Body of pancreas (tissue), 4 donors: ENCODE data around the gene PTGES2. TPM values are rescaled to one million over a fixed set of nuclear protein-coding genes. Genes with fewer than 3 reads are reported as not detected.
"Not testable (repeated sequence)": the region's sequence is repeated elsewhere in the genome, so short reads cannot be mapped to it uniquely, and the experiment has no call there.

ENCODE experiments used
- ATAC-seq: fragments of 150-250 bp; one replicate; pipeline ENCODE4 v1.9.1; 2016
- DNase-seq, 4 donors: peaks; one replicate each; pipeline ENCODE4 v3.0.0-alpha.2; 2019
- H3K27ac ChIP-seq, 4 donors: fragments of 200-600 bp; sonication (generic); 1 replicate in 3 of 4; 2 replicates in 1 of 4; pipeline versions ENCODE4 v1.5.1 to v1.6.1; 2016 to 2019; ENCODE audit warnings: mild to moderate bottlenecking in 1 of 4, mixed read lengths in 1 of 4, moderate library complexity in 1 of 4
- H3K27me3 ChIP-seq, 2 donors: fragments of 200-600 bp; sonication (generic); one replicate each; pipeline ENCODE4 v1.6.0; 2016; ENCODE audit warnings: mild to moderate bottlenecking in 1 of 2
- H3K36me3 ChIP-seq, 2 donors: fragments of 200-600 bp; sonication (generic); replicated peaks in 1 of 2; 2 replicates each; pipeline ENCODE4 v1.5.1; 2016; ENCODE audit warnings: low read depth in 2 of 2; ENCODE audit not compliant: insufficient read depth in 1 of 2
- H3K4me1 ChIP-seq: fragments of 200-600 bp; sonication (generic); one replicate; pipeline ENCODE4 v1.6.0; 2016
- H3K4me3 ChIP-seq, 2 donors: fragments of 200-600 bp; sonication (generic); 1 replicate in 1 of 2; 2 replicates in 1 of 2; pipeline ENCODE4 v1.5.1; 2016 to 2019
- H3K9me3 ChIP-seq, 3 donors: fragments of 200-600 bp; sonication (generic); 1 replicate in 2 of 3; 2 replicates in 1 of 3; pipeline ENCODE4 v1.5.1; 2016
- POLR2A ChIP-seq, 3 donors: fragments of 450-650 bp; IDR thresholded peaks; one replicate each; pipeline ENCODE4 v1.6.1; 2016; ENCODE audit warnings: antibody characterized with exemption in 3 of 3, mild to moderate bottlenecking in 2 of 3
- WGBS, 2 donors: methylation state at CpG; one replicate each; pipeline ENCODE4 v1.1.5; 2017; 5-methylcytosine and 5-hydroxymethylcytosine counted together
- intact Hi-C: fragments of 100-400 bp; cut with DNase I; formaldehyde crosslinking; loops from one replicate; pipeline ENCODE4 v1.15.1; 2023
- total RNA-seq, 2 donors: library from RNA; depleted of rRNA; stranded (reverse); fragments of >200 nt; gene quantifications; one replicate each; pipeline ENCODE4 v1.1.0, GENCODE V29; 2016
- TF ChIP-seq, protein P1 (sequence below), 7 experiments: fragments of 450-650 bp in 4 of 7; fragments of 200-600 bp in 3 of 7; sonication (generic) in 3 of 7; IDR thresholded peaks; one replicate each; pipeline ENCODE4 v1.5.1; 2016 to 2019; ENCODE audit warnings: antibody characterized with exemption in 7 of 7

Gene PTGES2
- total RNA-seq, 2 donors from 2014 or later, result 55.8 to 145 TPM

DNA sequence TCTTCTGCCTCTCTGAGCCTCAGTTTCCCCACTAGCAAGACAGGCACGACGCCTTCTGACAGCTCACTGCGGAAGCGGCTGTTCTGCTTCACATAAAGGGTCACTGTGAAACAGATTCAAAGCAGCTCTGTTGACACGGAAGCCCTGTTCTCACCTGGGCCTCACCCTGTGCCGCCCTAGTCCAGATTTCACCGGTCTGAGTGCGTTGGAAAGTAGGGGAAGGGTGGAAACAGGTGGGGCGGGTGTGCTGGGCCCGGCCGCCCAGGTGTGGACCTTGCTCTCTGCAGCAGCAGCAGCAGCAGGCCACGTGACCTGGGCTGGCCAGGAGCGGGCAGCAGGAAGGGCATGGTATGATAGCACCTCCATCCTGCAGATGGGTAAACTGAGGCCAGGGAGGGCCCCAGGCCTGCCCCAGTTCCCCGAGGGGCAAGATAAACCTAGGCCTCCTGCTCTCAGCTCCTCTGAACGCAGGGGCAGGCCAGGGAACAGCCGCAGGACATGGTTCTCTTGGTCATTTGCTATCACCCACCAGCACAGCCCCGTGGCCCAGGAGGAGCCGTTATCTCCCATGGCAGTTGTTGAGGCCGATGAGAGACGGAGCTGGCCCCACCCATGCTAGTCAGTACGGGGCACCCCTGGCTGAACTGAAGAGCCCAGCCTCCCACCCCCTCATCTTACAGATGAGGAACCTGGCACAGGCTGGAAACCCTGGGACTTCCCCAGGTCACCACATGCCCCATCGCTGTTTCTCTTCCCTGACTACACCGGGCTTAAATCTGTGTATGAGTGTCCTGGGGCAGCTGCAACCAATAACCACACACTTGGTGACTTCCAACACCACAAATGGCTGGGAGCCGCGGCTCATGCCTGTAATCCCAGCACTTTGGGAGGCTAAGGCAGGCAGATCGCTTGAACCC lies 12.1 kb downstream of the PTGES2 start:
- peak overlapping the region; percentile 79 to 95 (median 92) for H3K27ac ChIP-seq
- WGBS, 2 donors, result 34 to 44% methylated on average over 21 to 26 of the region's 26 CpGs
- TF ChIP-seq, protein P1, sequence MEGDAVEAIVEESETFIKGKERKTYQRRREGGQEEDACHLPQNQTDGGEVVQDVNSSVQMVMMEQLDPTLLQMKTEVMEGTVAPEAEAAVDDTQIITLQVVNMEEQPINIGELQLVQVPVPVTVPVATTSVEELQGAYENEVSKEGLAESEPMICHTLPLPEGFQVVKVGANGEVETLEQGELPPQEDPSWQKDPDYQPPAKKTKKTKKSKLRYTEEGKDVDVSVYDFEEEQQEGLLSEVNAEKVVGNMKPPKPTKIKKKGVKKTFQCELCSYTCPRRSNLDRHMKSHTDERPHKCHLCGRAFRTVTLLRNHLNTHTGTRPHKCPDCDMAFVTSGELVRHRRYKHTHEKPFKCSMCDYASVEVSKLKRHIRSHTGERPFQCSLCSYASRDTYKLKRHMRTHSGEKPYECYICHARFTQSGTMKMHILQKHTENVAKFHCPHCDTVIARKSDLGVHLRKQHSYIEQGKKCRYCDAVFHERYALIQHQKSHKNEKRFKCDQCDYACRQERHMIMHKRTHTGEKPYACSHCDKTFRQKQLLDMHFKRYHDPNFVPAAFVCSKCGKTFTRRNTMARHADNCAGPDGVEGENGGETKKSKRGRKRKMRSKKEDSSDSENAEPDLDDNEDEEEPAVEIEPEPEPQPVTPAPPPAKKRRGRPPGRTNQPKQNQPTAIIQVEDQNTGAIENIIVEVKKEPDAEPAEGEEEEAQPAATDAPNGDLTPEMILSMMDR (IDR thresholded peaks at IDR 0.05), result no peak
- TF ChIP-seq POLR2A (IDR thresholded peaks at IDR 0.05), result peak; percentile 22 to 71 (median 68)
- H3K36me3 ChIP-seq, result peaks cover 0 to 2% of the 10 kb centered on the region in 2 donors
- DNase-seq (peak; percentile 89 to 95 (median 94)), ATAC-seq (peak; percentile 85)
- intact Hi-C loops, result no loop called here
- no peak overlapping the region for H3K4me3 ChIP-seq
- H3K9me3 ChIP-seq, result no peaks in the 10 kb centered on the region
- peaks cover 67% of the 10 kb centered on the region for H3K4me1 ChIP-seq
- no peaks in the 10 kb centered on the region for H3K27me3 ChIP-seq

DNA sequence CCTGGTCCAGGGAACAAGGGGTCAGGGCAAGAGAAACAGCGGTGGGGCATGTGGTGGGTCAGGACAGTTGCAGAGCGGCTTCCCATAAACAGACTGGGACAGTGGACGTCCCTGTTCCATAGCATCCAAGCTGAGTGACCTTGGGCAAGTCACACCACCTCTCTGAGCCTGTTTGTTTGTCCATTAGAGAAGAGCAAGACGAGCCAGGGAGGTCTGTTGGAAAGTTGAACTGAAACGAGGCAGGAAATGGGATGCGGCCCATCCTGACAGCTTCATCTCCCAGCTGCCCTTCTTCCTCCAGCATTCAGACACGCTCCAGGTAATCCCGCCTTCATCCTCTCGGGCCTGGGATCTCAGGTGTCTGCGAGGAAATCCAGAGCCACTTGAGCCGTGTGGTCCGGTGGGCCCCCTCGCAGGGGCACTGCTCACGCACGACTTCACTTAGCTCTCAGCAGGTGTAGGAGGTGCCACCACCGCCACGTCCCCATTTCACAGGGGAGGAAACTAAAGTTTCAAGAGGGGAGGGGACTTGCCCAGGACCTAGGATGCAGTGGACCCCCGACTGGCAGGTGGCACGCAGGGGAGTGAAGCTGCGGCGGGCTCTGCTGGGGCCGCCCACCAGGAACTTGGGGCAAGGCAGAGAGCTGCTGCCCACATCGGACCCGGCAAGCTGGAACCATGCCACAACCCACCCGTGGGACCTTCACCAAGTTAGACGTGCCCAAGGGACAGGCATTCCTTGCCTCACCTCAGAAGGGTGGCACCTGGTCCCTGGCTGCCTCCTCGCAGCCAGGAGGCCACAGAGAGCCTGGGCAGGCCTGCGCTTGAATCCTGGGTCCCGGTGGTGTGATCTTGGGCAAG lies 13.0 kb downstream of the PTGES2 start:
- ATAC-seq, result peak; percentile 4
- Histone ChIP-seq H3K9me3 (no peaks in the 10 kb centered on the region), H3K27ac (peak overlapping the region; percentile 79 to 95 (median 92)), H3K36me3 (no peaks in the 10 kb centered on the region), H3K4me1 (peaks cover 59% of the 10 kb centered on the region), H3K27me3 (no peaks in the 10 kb centered on the region), H3K4me3 (no peak overlapping the region)
- intact Hi-C loops, result no loop called here
- DNase-seq, result peak in 3 of 4 donors; percentile 5 to 45 (median 14)
- 66 to 76% methylated on average over 15 to 29 of the region's 29 CpGs for WGBS, 2 donors
- TF ChIP-seq POLR2A (IDR thresholded peaks at IDR 0.05), result no peak
- TF ChIP-seq, protein P1 (IDR thresholded peaks at IDR 0.05), result no peak

DNA sequence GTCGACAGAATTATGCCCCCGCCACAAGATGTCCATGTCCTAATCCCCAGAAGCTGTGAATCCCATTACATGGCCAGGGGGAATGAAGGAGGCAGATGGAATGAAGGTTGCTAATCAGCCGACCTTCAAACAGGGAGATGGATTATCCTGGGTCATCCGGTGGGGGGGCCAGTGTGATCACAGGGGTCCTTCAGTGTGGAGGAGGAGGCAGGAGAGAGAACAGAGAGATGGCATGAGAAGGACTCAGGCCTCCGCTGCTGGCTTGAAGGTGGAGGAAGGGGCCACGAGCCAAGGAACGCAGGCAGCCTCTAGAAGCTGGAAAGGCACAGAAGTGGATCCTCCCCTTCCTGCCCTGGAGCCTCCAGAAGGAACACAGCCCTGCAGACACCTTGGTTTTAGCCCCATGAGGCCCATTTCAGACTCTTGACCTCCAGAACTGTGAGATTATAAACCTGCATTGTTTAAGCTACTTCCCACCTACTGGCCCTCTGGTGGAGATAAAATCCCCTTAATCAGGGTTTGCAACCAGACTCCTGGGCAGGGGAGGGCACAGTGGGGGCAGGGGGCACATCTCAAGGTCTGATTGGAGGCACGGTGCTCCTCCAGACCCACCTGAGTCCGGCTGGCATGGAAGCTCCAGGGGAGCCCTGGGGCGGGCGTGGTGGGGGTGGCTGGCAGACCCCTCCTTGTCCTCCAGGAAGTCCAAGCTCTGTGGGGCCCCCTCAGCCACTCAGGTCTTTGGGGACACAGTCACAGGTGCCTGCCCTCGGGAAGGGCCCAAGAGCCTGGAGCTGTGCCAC lies 13.8 kb downstream of the PTGES2 start:
- TF ChIP-seq, protein P1 (IDR thresholded peaks at IDR 0.05), result no peak
- no peak for TF ChIP-seq POLR2A (IDR thresholded peaks at IDR 0.05)
- no peak for ATAC-seq
- DNase-seq, result peak in 2 of 4 donors; percentile 2 to 13
- no peaks in the 10 kb centered on the region for H3K36me3 ChIP-seq
- no peaks in the 10 kb centered on the region for H3K27me3 ChIP-seq
- H3K4me1 ChIP-seq, result peaks cover 56% of the 10 kb centered on the region
- H3K9me3 ChIP-seq, result no peaks in the 10 kb centered on the region
- peak overlapping the region; percentile 79 to 95 (median 92) for H3K27ac ChIP-seq
- WGBS, 2 donors, result 85% methylated on average over 11 to 12 of the region's 12 CpGs
- intact Hi-C loops, result no loop called here
- H3K4me3 ChIP-seq, result no peak overlapping the region

DNA sequence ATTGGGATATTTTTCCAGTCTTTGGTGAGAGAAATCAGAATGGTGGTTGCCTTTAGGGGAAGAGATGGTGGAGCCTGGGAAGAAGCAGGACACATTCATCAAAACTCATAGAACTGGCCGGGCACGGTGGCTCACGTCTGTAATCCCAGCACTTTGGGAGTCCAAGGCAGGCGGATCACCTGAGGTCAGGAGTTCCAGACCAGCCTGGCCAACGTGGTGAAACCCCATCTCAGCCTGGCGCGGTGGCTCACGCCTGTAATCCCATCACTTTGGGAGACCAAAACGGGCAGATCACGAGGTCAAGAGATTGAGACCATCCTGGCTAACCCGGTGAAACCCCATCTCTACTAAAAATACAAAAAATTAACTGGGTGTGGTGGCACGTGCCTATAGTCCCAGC lies 15.8 kb downstream of the PTGES2 start:
- peaks cover 10 to 16% of the 10 kb centered on the region in 2 donors for H3K36me3 ChIP-seq
- 83 to 89% methylated on average over 12 of the region's 12 CpGs for WGBS, 2 donors
- ATAC-seq, H3K27ac ChIP-seq, H3K27me3 ChIP-seq, intact Hi-C loops, H3K4me3 ChIP-seq, H3K9me3 ChIP-seq, DNase-seq: not testable (repeated sequence)
- peaks cover 48% of the 10 kb centered on the region for H3K4me1 ChIP-seq
